T-cell (primary cell): ENCODE measurements around the gene ZNF507. TPM values are rescaled to one million over a fixed set of nuclear protein-coding genes. Genes with fewer than 3 reads are reported as not detected.

ENCODE experiments used
- ATAC-seq, 4 experiments: fragments of 200-7000 bp in 3 of 4; fragments of 150-1000 bp in 1 of 4; cut with Tn5 transposase; replicated peaks in 1 of 4; 1 replicate in 3 of 4; 2 replicates in 1 of 4; pipeline ENCODE4 v1.10.0; 2021; ENCODE audit warnings: moderate library complexity in 3 of 4, mild to moderate bottlenecking in 2 of 4, moderate number of reproducible peaks in 1 of 4
- CTCF ChIA-PET, 2 donors: fragments of 300-600 bp; sonication (Branson Sonifier 250); formaldehyde crosslinking; loops; one replicate each; lab custom pipeline; 2022; ENCODE audit warnings: antibody characterized with exemption in 2 of 2; lab: Charles Lee
- POLR2A ChIA-PET, 2 donors: fragments of 300-600 bp; sonication (Branson Sonifier 250); formaldehyde crosslinking; loops; one replicate each; lab custom pipeline; 2022; ENCODE audit warnings: antibody characterized with exemption in 2 of 2; lab: Charles Lee
- DNase-seq, 35 experiments: peaks; one replicate each; pipeline versions ENCODE4 v3.0.0 to v3.0.0-alpha.2; 2013 to 2023
- H3K27ac ChIP-seq: one replicate; pipeline ENCODE4 v1.5.1; 2013; ENCODE audit warnings: low read length
- H3K27me3 ChIP-seq, 2 experiments: replicated peaks in 1 of 2; 1 replicate in 1 of 2; 2 replicates in 1 of 2; pipeline versions ENCODE4 v1.6.1 to v1.7.0; 2013; ENCODE audit warnings: low read length in 1 of 2, mixed read lengths in 1 of 2; ENCODE audit not compliant: control insufficient read depth in 2 of 2, insufficient read depth in 2 of 2; ENCODE audit errors: extremely low read depth in 1 of 2
- H3K36me3 ChIP-seq, 2 donors: 1 replicate in 1 of 2; 2 replicates in 1 of 2; pipeline versions ENCODE4 v1.6.1 to v1.7.0; 2013; ENCODE audit warnings: low read length in 1 of 2; ENCODE audit not compliant: control insufficient read depth in 2 of 2, insufficient read depth in 1 of 2; ENCODE audit errors: extremely low read depth in 1 of 2
- H3K4me1 ChIP-seq, 2 experiments: 1 replicate in 1 of 2; 2 replicates in 1 of 2; pipeline versions ENCODE4 v1.6.1 to v1.7.0; 2013; ENCODE audit warnings: low read length in 2 of 2, mixed read lengths in 1 of 2; ENCODE audit not compliant: insufficient read depth in 2 of 2, control insufficient read depth in 1 of 2; ENCODE audit errors: extremely low read depth in 1 of 2
- H3K4me3 ChIP-seq, 2 donors: 1 replicate in 1 of 2; 2 replicates in 1 of 2; pipeline versions ENCODE4 v1.5.1 to v1.7.0; 2013; ENCODE audit warnings: mild to moderate bottlenecking in 2 of 2, low read length in 1 of 2, moderate library complexity in 1 of 2; ENCODE audit not compliant: control insufficient read depth in 1 of 2; ENCODE audit errors: extremely low read depth in 1 of 2
- H3K9me3 ChIP-seq: 2 replicates; pipeline ENCODE4 v1.7.0; 2013
- H3K27ac Mint-ChIP-seq, 2 donors: one replicate each; pipeline ENCODE4 v1.8.0; 2020 to 2021; ENCODE audit warnings: mild to moderate bottlenecking in 2 of 2, mixed read lengths in 2 of 2
- H3K27me3 Mint-ChIP-seq, 2 donors: one replicate each; pipeline ENCODE4 v1.8.0; 2021 to 2022; ENCODE audit warnings: mixed read lengths in 2 of 2
- H3K36me3 Mint-ChIP-seq: one replicate; pipeline ENCODE4 v1.8.0; 2021; ENCODE audit warnings: mixed read lengths
- H3K4me1 Mint-ChIP-seq, 3 donors: one replicate each; pipeline ENCODE4 v1.8.0; 2020 to 2022; ENCODE audit warnings: mixed read lengths in 3 of 3, mild to moderate bottlenecking in 1 of 3
- H3K4me3 Mint-ChIP-seq, 3 donors: one replicate each; pipeline ENCODE4 v1.8.0; 2020 to 2022; ENCODE audit warnings: mild to moderate bottlenecking in 3 of 3, mixed read lengths in 3 of 3, moderate library complexity in 3 of 3
- H3K9me3 Mint-ChIP-seq, 3 donors: one replicate each; pipeline ENCODE4 v1.8.0; 2020 to 2022; ENCODE audit warnings: mixed read lengths in 3 of 3
- WGBS: methylation state at CpG from one replicate; pipeline ENCODE4 v1.1.5; 2013; ENCODE audit warnings: missing lambda C conversion rate; ENCODE audit not compliant: insufficient coverage; 5-methylcytosine and 5-hydroxymethylcytosine counted together
- total RNA-seq, 35 experiments: library from RNA in 6 of 35; stranded (reverse) in 6 of 35; fragments of 120-200 nt in 1 of 35; gene quantifications; one replicate each; pipeline versions ENCODE4 v1.2.1 to v1.2.4 and lab custom pipeline; 2013 to 2026

The ZNF507 gene
- total RNA-seq = 10 to 100 TPM; 32.6 to 38.2 (median 35.9) TPM
- 35.2 TPM for total RNA-seq (2013)
- 39.9 to 92.4 (median 59.1) reads per million in 29 experiments for total RNA-seq (lab: John Stamatoyannopoulos, UW)

GRCh38 chr19:32345261-32346207 lies at the start of gene ZNF507:
Gene ZNF507, plus strand, starts transcription at chr19:32345610. Its CDS starts 7,221 bp downstream, at chr19:32352831.
- Histone ChIP-seq H3K4me3 (peak within 1 kb of the TSS; percentile 78 to 89), H3K36me3 (peaks cover 2 to 22% of the 10 kb centered on the region in 2 donors), H3K9me3 (no peaks in the 10 kb centered on the region), H3K4me1 (peaks cover 7 to 17% of the 10 kb centered on the region in 2 experiments), H3K27me3 (peaks cover 0 to 9% of the 10 kb centered on the region in 2 experiments), H3K27ac (peak within 1 kb of the TSS; percentile 61)
- ATAC-seq (peak; percentile 85 to 91 (median 88)), DNase-seq (peak; percentile 34 to 85 (median 71))
- CTCF ChIA-PET = interaction anchor here (0.6 to 0.8 kb wide), 4 partner anchors 59 to 1874 kb away, joined by 3 to 12 read pairs (median 4); partner anchors contain the start of gene DPY19L3 (in 1 of the 2)
- POLR2A ChIA-PET = interaction anchor here (0.6 to 0.8 kb wide), 2 partner anchors 9 to 223 kb away, joined by 3 to 4 read pairs; no protein-coding TSS in a partner anchor
- peak within 1 kb of the TSS; percentile 86 to 98 (median 95) for H3K4me3 Mint-ChIP-seq
- WGBS = 4% methylated on average over 70 of the region's 72 CpGs
- H3K9me3 Mint-ChIP-seq = no peaks in the 10 kb centered on the region
- peak within 1 kb of the TSS; percentile 93 for H3K27ac Mint-ChIP-seq
- peaks cover 0 to 7% of the 10 kb centered on the region in 2 donors for H3K27me3 Mint-ChIP-seq
- H3K36me3 Mint-ChIP-seq = peaks cover 20% of the 10 kb centered on the region
- H3K4me1 Mint-ChIP-seq = peaks cover 38 to 48% (median 45%) of the 10 kb centered on the region in 3 donors

DNA sequence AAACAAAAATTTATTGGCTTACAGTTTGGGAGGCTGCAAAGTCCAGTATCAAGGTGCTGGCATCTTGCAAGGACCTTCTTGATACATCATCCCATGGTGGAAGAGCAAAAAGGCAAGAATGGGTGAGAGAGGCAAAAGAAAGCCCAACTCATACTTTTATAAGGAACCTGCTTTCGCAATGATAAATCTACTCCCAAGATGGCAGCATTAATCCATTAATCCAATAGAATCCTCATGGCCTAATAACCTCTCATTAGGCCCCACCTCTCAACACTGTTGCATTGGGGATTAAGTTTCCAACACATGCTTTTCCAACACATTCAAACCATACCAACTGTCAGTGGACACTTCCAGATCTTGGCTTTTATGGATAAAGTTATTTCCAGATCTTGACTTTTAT lies 48.7 kb upstream of the ZNF507 start:
- H3K27me3 ChIP-seq = no peaks in the 10 kb centered on the region
- Mint-ChIP-seq H3K36me3 (no peaks in the 10 kb centered on the region), H3K27me3 (peaks cover 8 to 11% of the 10 kb centered on the region in 2 donors), H3K27ac (no peak overlapping the region), H3K9me3 (peaks cover 0 to 23% (median 4%) of the 10 kb centered on the region in 3 donors), H3K4me1 (no peaks in the 10 kb centered on the region), H3K4me3 (no peak overlapping the region)
- ChIA-PET POLR2A (no interaction called here), CTCF (no interaction called here)
- ATAC-seq = no peak
- no peak overlapping the region for H3K27ac ChIP-seq
- no peaks in the 10 kb centered on the region for H3K36me3 ChIP-seq
- DNase-seq = no peak
- no CpG with 5 or more reads among the region's 1 CpG for WGBS
- no peaks in the 10 kb centered on the region for H3K4me1 ChIP-seq
- no peak overlapping the region for H3K4me3 ChIP-seq
- peaks cover 2% of the 10 kb centered on the region for H3K9me3 ChIP-seq

DNA sequence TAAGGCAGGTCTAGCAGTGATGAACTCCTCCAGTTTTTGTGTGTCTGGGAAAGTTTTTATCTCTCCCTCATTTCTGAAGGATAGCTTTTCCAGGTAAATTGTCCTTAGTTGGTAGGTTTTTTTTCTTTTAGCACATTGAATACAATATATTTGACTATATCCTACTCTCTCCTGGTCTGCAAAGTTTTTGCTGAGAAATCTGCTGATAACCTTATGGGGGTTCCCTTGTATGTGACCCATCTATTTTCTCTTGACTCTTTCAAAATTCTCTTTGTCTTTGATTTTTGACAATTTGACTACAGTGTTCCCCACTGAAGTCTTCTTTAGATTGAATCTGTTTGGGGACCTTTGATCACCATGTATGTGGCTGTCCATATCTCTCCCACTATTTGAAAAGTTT lies 42.6 kb upstream of the ZNF507 start:
- Histone ChIP-seq H3K4me1 (no peaks in the 10 kb centered on the region), H3K36me3 (no peaks in the 10 kb centered on the region), H3K27ac (no peak overlapping the region), H3K27me3 (peaks cover 2 to 18% of the 10 kb centered on the region in 2 experiments), H3K9me3 (peaks cover 2% of the 10 kb centered on the region), H3K4me3 (no peak overlapping the region)
- Mint-ChIP-seq H3K9me3 (peaks cover 13 to 39% (median 16%) of the 10 kb centered on the region in 3 donors), H3K27ac (no peak overlapping the region), H3K4me1 (no peaks in the 10 kb centered on the region), H3K36me3 (peaks cover 3% of the 10 kb centered on the region), H3K4me3 (no peak overlapping the region), H3K27me3 (peaks cover 32 to 33% of the 10 kb centered on the region in 2 donors)
- ATAC-seq = no peak
- DNase-seq = no peak
- POLR2A ChIA-PET = no interaction called here
- CTCF ChIA-PET = no interaction called here

GRCh38 chr19:32303193-32303592 lies 42.2 kb upstream of the ZNF507 start:
- ChIA-PET POLR2A (no interaction called here), CTCF (no interaction called here)
- Histone ChIP-seq H3K27ac (no peak overlapping the region), H3K4me1 (no peaks in the 10 kb centered on the region), H3K9me3 (peaks cover 2% of the 10 kb centered on the region), H3K27me3 (peaks cover 2 to 18% of the 10 kb centered on the region in 2 experiments), H3K4me3 (no peak overlapping the region), H3K36me3 (no peaks in the 10 kb centered on the region)
- Mint-ChIP-seq H3K36me3 (peaks cover 3% of the 10 kb centered on the region), H3K4me1 (no peaks in the 10 kb centered on the region), H3K27ac (no peak overlapping the region), H3K27me3 (peaks cover 33 to 37% of the 10 kb centered on the region in 2 donors), H3K9me3 (peaks cover 13 to 39% (median 16%) of the 10 kb centered on the region in 3 donors), H3K4me3 (no peak overlapping the region)
- no CpG with 5 or more reads among the region's 1 CpG for WGBS
- ATAC-seq (no peak), DNase-seq (no peak)

DNA sequence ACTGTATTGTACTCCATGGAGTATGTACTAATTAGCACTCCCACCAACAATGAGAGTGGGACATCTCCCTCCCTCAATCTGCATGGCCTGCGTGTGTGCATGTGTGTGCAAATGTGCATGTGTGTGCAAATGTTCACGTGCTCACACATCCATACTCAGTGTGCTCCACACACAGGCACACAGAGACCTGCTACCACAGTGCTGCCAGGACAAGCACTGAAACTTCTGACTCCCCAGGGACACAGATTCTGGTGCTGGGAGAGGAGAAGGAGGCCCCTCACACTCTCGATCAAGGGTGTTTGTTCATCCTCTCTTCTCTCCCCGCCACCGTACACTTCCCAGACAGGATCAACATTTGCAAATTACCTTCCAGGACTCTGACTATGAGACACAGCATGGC lies 37.8 kb upstream of the ZNF507 start:
- H3K36me3 Mint-ChIP-seq = peaks cover 3% of the 10 kb centered on the region
- WGBS = no CpG with 5 or more reads among the region's 5 CpGs
- DNase-seq = no peak
- POLR2A ChIA-PET = no interaction called here
- peaks cover 44 to 65% of the 10 kb centered on the region in 2 donors for H3K27me3 Mint-ChIP-seq
- Histone ChIP-seq H3K36me3 (no peaks in the 10 kb centered on the region), H3K27ac (no peak overlapping the region), H3K27me3 (peaks cover 2 to 34% of the 10 kb centered on the region in 2 experiments), H3K4me1 (no peaks in the 10 kb centered on the region), H3K4me3 (no peak overlapping the region), H3K9me3 (no peaks in the 10 kb centered on the region)
- CTCF ChIA-PET = no interaction called here
- no peak for ATAC-seq
- no peak overlapping the region for H3K27ac Mint-ChIP-seq
- no peak overlapping the region for H3K4me3 Mint-ChIP-seq
- peaks cover 11 to 13% (median 13%) of the 10 kb centered on the region in 3 donors for H3K9me3 Mint-ChIP-seq
- no peaks in the 10 kb centered on the region for H3K4me1 Mint-ChIP-seq

GRCh38 chr19:32308431-32309077 lies 36.9 kb upstream of the ZNF507 start:
- DNase-seq (no peak), ATAC-seq (no peak)
- H3K27me3 Mint-ChIP-seq = peaks cover 39 to 63% of the 10 kb centered on the region in 2 donors
- H3K9me3 Mint-ChIP-seq = peaks cover 3 to 7% (median 4%) of the 10 kb centered on the region in 3 donors
- peaks cover 2 to 34% of the 10 kb centered on the region in 2 experiments for H3K27me3 ChIP-seq
- H3K9me3 ChIP-seq = no peaks in the 10 kb centered on the region
- no peak overlapping the region for H3K4me3 ChIP-seq
- ChIA-PET CTCF (no interaction called here), POLR2A (no interaction called here)
- H3K4me3 Mint-ChIP-seq = no peak overlapping the region
- H3K27ac ChIP-seq = no peak overlapping the region
- no peaks in the 10 kb centered on the region for H3K36me3 Mint-ChIP-seq
- WGBS = 63% methylated on average over 1 of the region's 8 CpGs
- H3K27ac Mint-ChIP-seq = no peak overlapping the region
- no peaks in the 10 kb centered on the region for H3K4me1 ChIP-seq
- no peaks in the 10 kb centered on the region for H3K36me3 ChIP-seq
- no peaks in the 10 kb centered on the region for H3K4me1 Mint-ChIP-seq
